CD4-positive, alpha-beta memory T cell (primary cell): ENCODE data around the gene KLHL40. TPM values are rescaled to one million over a fixed set of nuclear protein-coding genes. Genes with fewer than 3 reads are reported as not detected.

ENCODE experiments used
- CTCF ChIA-PET: fragments of 350-600 bp; sonication (Branson Sonifier 250); formaldehyde crosslinking; loops from one replicate; lab custom pipeline; 2021; ENCODE audit warnings: inconsistent platforms; ENCODE audit not compliant: partially characterized antibody; lab: Charles Lee
- POLR2A ChIA-PET: fragments of 350-600 bp; sonication (Branson Sonifier 250); formaldehyde crosslinking; loops from one replicate; lab custom pipeline; 2021; ENCODE audit not compliant: partially characterized antibody; lab: Charles Lee
- DNase-seq, 5 donors: peaks; one replicate each; pipeline versions ENCODE4 v3.0.0 to v3.0.0-alpha.2; 2020 to 2022; ENCODE audit warnings: mixed read lengths in 1 of 5
- H3K27ac ChIP-seq: one replicate; pipeline ENCODE4 v1.7.0; 2013; ENCODE audit warnings: low read depth, low read length
- H3K27me3 ChIP-seq: 2 replicates; pipeline ENCODE4 v1.7.0; 2013; ENCODE audit warnings: mild to moderate bottlenecking, low read length, moderate library complexity; ENCODE audit not compliant: insufficient read depth
- H3K36me3 ChIP-seq: 2 replicates; pipeline ENCODE4 v1.7.0; 2013; ENCODE audit warnings: mild to moderate bottlenecking, low read length, moderate library complexity; ENCODE audit not compliant: insufficient read depth
- H3K4me1 ChIP-seq: 2 replicates; pipeline ENCODE4 v1.7.0; 2013; ENCODE audit warnings: mild to moderate bottlenecking, low read length, moderate library complexity; ENCODE audit not compliant: insufficient read depth
- H3K4me3 ChIP-seq, 2 donors: one replicate each; pipeline ENCODE4 v1.7.0; 2013; ENCODE audit warnings: low read length in 2 of 2, mild to moderate bottlenecking in 1 of 2
- H3K9me3 ChIP-seq, 2 donors: one replicate each; pipeline ENCODE4 v1.7.0; 2013; ENCODE audit warnings: low read length in 2 of 2, control low read depth in 1 of 2; ENCODE audit not compliant: control insufficient read depth in 1 of 2
- H3K27ac Mint-ChIP-seq, 7 donors: one replicate each; pipeline ENCODE4 v1.8.0; 2020 to 2021; ENCODE audit warnings: mixed read lengths in 7 of 7, mild to moderate bottlenecking in 6 of 7, inconsistent platforms in 3 of 7, moderate library complexity in 3 of 7
- H3K27me3 Mint-ChIP-seq, 2 donors: one replicate each; pipeline ENCODE4 v1.8.0; 2020 to 2021; ENCODE audit warnings: mixed read lengths in 2 of 2
- H3K36me3 Mint-ChIP-seq, 2 donors: one replicate each; pipeline ENCODE4 v1.8.0; 2020 to 2021; ENCODE audit warnings: mixed read lengths in 2 of 2, inconsistent platforms in 1 of 2, mild to moderate bottlenecking in 1 of 2
- H3K4me1 Mint-ChIP-seq, 4 donors: one replicate each; pipeline ENCODE4 v1.8.0; 2020 to 2021; ENCODE audit warnings: mixed read lengths in 4 of 4, mild to moderate bottlenecking in 1 of 4
- H3K4me3 Mint-ChIP-seq, 8 donors: one replicate each; pipeline ENCODE4 v1.8.0; 2020 to 2021; ENCODE audit warnings: mixed read lengths in 8 of 8, mild to moderate bottlenecking in 7 of 8, moderate library complexity in 6 of 8, inconsistent platforms in 3 of 8
- H3K9me3 Mint-ChIP-seq, 8 donors: one replicate each; pipeline ENCODE4 v1.8.0; 2020 to 2021; ENCODE audit warnings: mixed read lengths in 8 of 8, mild to moderate bottlenecking in 5 of 8, inconsistent platforms in 3 of 8, moderate library complexity in 1 of 8
- intact Hi-C: fragments of 100-400 bp; cut with micrococcal nuclease; formaldehyde crosslinking; loops from one replicate; pipeline ENCODE4 v1.15.1; 2023
- polyA plus RNA-seq, 2 donors: library from polyadenylated mRNA; unstranded; fragments of 300-500 nt; fragmentation: Illumina TruSeq; gene quantifications; one replicate each; pipeline ENCODE4 v1.2.3, GENCODE V29; 2021
- total RNA-seq, 2 experiments: library from RNA; stranded (reverse); gene quantifications; one replicate each; pipeline ENCODE4 v1.2.3, GENCODE V29; 2021

KLHL40 gene
- total and polyA plus RNA-seq, 4 experiments from 2014 or later = not detected

DNA sequence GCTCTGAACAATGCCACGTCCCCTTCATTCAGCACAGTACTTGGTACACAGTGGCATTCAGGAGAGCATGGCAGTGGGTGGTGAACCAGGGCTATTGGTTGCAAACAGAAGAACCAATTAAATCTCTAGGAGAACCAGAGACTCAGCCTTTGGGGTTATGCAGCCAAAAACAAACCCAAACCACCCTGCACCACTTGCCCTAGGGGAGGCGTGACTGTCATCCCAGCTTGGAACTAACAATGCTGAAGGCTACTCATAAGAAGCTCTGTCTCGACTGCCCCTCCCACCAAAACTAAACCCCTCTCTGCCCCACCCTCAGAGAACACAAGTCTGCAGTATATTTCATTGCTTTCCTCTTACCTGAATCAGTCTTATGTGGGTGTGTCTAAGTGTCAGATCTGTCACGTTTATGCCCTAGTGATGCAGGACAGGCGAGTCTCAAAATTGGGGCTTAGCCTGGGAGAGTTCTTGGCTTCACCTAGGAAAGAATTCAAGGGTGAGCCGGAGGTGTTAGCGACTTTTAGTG lies 15.2 kb upstream of the KLHL40 start:
- Histone ChIP-seq H3K4me3 (no peak overlapping the region), H3K4me1 (no peaks in the 10 kb centered on the region), H3K27ac (no peak overlapping the region), H3K9me3 (no peaks in the 10 kb centered on the region), H3K27me3 (no peaks in the 10 kb centered on the region), H3K36me3 (no peaks in the 10 kb centered on the region)
- Mint-ChIP-seq H3K36me3 (peaks cover 0 to 4% of the 10 kb centered on the region in 2 donors), H3K4me1 (no peaks in the 10 kb centered on the region), H3K27ac (no peak overlapping the region), H3K27me3 (peaks cover 0 to 6% of the 10 kb centered on the region in 2 donors), H3K9me3 (peaks cover 0 to 6% (median 0%) of the 10 kb centered on the region in 8 donors), H3K4me3 (no peak overlapping the region)
- no peak for DNase-seq
- CTCF ChIA-PET = no interaction called here
- intact Hi-C loops = no loop called here
- POLR2A ChIA-PET = no interaction called here

GRCh38 chr3:42670670-42671069 lies 14.7 kb upstream of the KLHL40 start:
- Histone ChIP-seq H3K9me3 (no peaks in the 10 kb centered on the region), H3K4me3 (no peak overlapping the region), H3K4me1 (no peaks in the 10 kb centered on the region), H3K27ac (no peak overlapping the region), H3K27me3 (no peaks in the 10 kb centered on the region), H3K36me3 (no peaks in the 10 kb centered on the region)
- Mint-ChIP-seq H3K4me1 (no peaks in the 10 kb centered on the region), H3K9me3 (peaks cover 0 to 6% (median 0%) of the 10 kb centered on the region in 8 donors), H3K4me3 (no peak overlapping the region), H3K27ac (no peak overlapping the region), H3K27me3 (peaks cover 0 to 6% of the 10 kb centered on the region in 2 donors), H3K36me3 (peaks cover 0 to 4% of the 10 kb centered on the region in 2 donors)
- DNase-seq = no peak
- intact Hi-C loops = no loop called here
- POLR2A ChIA-PET = no interaction called here
- CTCF ChIA-PET = no interaction called here

DNA sequence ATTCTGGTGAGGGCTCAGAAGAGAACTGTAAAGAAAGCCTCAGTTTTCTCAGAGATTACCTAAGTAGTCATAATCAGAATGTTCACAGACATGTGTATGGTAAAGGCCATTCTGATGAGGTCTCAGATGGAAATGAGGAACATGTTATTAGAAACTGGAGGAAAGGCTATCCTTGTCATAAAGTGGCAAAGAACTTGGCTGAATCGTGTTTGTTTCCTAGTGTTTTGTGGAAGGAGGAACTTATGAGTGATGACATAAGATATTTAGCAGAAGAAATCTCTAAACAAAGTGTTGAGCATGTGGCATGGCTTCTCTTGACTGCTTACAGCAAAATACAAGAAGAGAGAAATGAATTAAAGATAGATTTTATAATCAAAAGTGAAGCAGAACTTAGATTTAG lies 12.8 kb upstream of the KLHL40 start:
- DNase-seq = no peak
- H3K4me1 Mint-ChIP-seq = no peaks in the 10 kb centered on the region
- no peaks in the 10 kb centered on the region for H3K27me3 ChIP-seq
- no peak overlapping the region for H3K27ac Mint-ChIP-seq
- no peak overlapping the region for H3K4me3 ChIP-seq
- peaks cover 0 to 22% (median 8%) of the 10 kb centered on the region in 8 donors for H3K9me3 Mint-ChIP-seq
- peaks cover 2% of the 10 kb centered on the region in 2 donors for H3K27me3 Mint-ChIP-seq
- peaks cover 0 to 4% of the 10 kb centered on the region in 2 donors for H3K36me3 Mint-ChIP-seq
- no peaks in the 10 kb centered on the region for H3K9me3 ChIP-seq
- intact Hi-C loops = no loop called here
- no peak overlapping the region for H3K27ac ChIP-seq
- CTCF ChIA-PET = no interaction called here
- H3K36me3 ChIP-seq = no peaks in the 10 kb centered on the region
- no peak overlapping the region for H3K4me3 Mint-ChIP-seq
- POLR2A ChIA-PET = interaction anchor here (0.6 kb wide), 1 partner anchor 93 kb away, joined by 3 read pairs; no protein-coding TSS in a partner anchor
- no peaks in the 10 kb centered on the region for H3K4me1 ChIP-seq

- intact Hi-C loops = no loop called here
- no peak overlapping the region for H3K27ac ChIP-seq
- no peak overlapping the region for H3K4me3 ChIP-seq
- CTCF ChIA-PET = no interaction called here
- no peaks in the 10 kb centered on the region for H3K36me3 ChIP-seq
- no peaks in the 10 kb centered on the region for H3K36me3 Mint-ChIP-seq
- H3K4me1 ChIP-seq = no peaks in the 10 kb centered on the region
- peaks cover 0 to 4% of the 10 kb centered on the region in 2 donors for H3K27me3 Mint-ChIP-seq
- H3K27ac Mint-ChIP-seq = no peak overlapping the region
- H3K4me1 Mint-ChIP-seq = no peaks in the 10 kb centered on the region
- DNase-seq = no peak
- H3K27me3 ChIP-seq = no peaks in the 10 kb centered on the region
- peaks cover 3 to 26% (median 14%) of the 10 kb centered on the region in 8 donors for H3K9me3 Mint-ChIP-seq
- POLR2A ChIA-PET = no interaction called here
- no peak overlapping the region for H3K4me3 Mint-ChIP-seq
- H3K9me3 ChIP-seq = no peaks in the 10 kb centered on the region
These were observed 12.3 kb upstream of the KLHL40 start for GRCh38 chr3:42673082-42673481.

DNA sequence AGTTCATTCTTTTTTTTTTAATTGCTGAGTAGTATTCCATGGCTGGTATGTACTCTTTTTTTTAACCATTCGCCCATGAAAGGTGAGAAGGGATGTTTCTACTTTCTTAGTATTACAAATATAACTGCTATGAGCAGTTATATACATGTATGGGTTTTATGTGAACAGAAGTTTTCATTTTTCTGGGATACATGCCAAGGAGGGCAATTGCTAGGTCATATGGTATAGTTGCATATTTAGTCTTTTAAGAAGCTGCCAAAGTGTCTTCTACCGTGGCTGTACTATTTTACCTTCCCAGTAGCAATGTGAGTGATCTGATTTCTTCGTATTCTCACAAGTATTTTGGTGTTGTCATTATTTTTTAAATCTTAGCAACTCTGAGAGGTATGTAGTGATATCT lies 11.2 kb upstream of the KLHL40 start:
- Histone ChIP-seq H3K36me3 (no peaks in the 10 kb centered on the region), H3K4me3 (no peak overlapping the region), H3K4me1 (no peaks in the 10 kb centered on the region), H3K9me3 (no peaks in the 10 kb centered on the region), H3K27me3 (no peaks in the 10 kb centered on the region), H3K27ac (no peak overlapping the region)
- peaks cover 3 to 34% (median 16%) of the 10 kb centered on the region in 8 donors for H3K9me3 Mint-ChIP-seq
- POLR2A ChIA-PET = no interaction called here
- DNase-seq = no peak
- H3K27me3 Mint-ChIP-seq = peaks cover 4 to 5% of the 10 kb centered on the region in 2 donors
- H3K4me1 Mint-ChIP-seq = no peaks in the 10 kb centered on the region
- H3K4me3 Mint-ChIP-seq = no peak overlapping the region
- no peak overlapping the region for H3K27ac Mint-ChIP-seq
- no peaks in the 10 kb centered on the region for H3K36me3 Mint-ChIP-seq
- intact Hi-C loops = no loop called here
- CTCF ChIA-PET = no interaction called here

GRCh38 chr3:42675909-42676308 lies 9.4 kb upstream of the KLHL40 start:
- Mint-ChIP-seq H3K4me3 (no peak overlapping the region), H3K27ac (no peak overlapping the region), H3K36me3 (peaks cover 0 to 3% of the 10 kb centered on the region in 2 donors), H3K27me3 (peaks cover 5 to 9% of the 10 kb centered on the region in 2 donors), H3K4me1 (no peaks in the 10 kb centered on the region), H3K9me3 (peaks cover 3 to 34% (median 16%) of the 10 kb centered on the region in 8 donors)
- ChIA-PET POLR2A (no interaction called here), CTCF (no interaction called here)
- Histone ChIP-seq H3K27ac (no peak overlapping the region), H3K36me3 (no peaks in the 10 kb centered on the region), H3K4me1 (no peaks in the 10 kb centered on the region), H3K27me3 (no peaks in the 10 kb centered on the region), H3K4me3 (no peak overlapping the region), H3K9me3 (no peaks in the 10 kb centered on the region)
- DNase-seq = no peak
- intact Hi-C loops = no loop called here

DNA sequence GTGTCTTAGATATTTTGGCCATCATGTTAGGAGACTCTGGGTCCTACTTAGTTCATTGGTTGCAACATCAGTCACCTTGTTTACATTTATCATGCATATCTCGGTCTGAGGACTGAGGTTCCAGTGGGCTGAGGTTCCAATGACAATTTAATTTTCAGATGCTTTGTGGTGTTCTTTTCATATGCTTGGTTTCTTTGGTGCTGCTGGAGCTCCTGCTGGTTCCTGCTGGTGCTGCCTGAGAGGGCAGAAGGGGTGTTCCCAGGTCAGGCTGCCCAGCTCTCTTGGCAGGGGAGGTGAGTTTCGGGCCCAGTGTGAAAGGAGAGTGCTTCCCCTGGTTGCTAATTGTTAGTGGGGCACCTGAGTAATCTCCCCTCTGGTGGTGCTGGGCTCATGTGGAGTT lies 6.9 kb upstream of the KLHL40 start:
- ChIA-PET CTCF (no interaction called here), POLR2A (no interaction called here)
- H3K4me3 ChIP-seq = no peak overlapping the region
- Mint-ChIP-seq H3K4me1 (no peaks in the 10 kb centered on the region), H3K36me3 (peaks cover 0 to 3% of the 10 kb centered on the region in 2 donors), H3K27ac (no peak overlapping the region), H3K4me3 (no peak overlapping the region), H3K27me3 (peaks cover 12 to 13% of the 10 kb centered on the region in 2 donors), H3K9me3 (peaks cover 3 to 34% (median 16%) of the 10 kb centered on the region in 8 donors)
- intact Hi-C loops = no loop called here
- DNase-seq = no peak
- H3K27ac ChIP-seq = no peak overlapping the region
- no peaks in the 10 kb centered on the region for H3K9me3 ChIP-seq
- no peaks in the 10 kb centered on the region for H3K36me3 ChIP-seq
- no peaks in the 10 kb centered on the region for H3K27me3 ChIP-seq
- H3K4me1 ChIP-seq = no peaks in the 10 kb centered on the region
